IMR-90 (cell line): Measurements from ENCODE around the gene PCMTD2. TPM values are rescaled to one million over a fixed set of nuclear protein-coding genes. Genes with fewer than 3 reads are reported as not detected.

Experiments
- ATAC-seq: fragments of 200-7000 bp; cut with Tn5 transposase; 2 replicates; pipeline ENCODE4 v1.9.1; 2020; ENCODE audit warnings: low read depth, mild to moderate bottlenecking, moderate library complexity
- BruUV-seq: library from RNA; stranded (reverse); fragments of 400-500 nt; replicated peaks from 2 replicates; lab custom pipeline; 2021; lab: Mats Ljungman, UMichigan
- CTCF ChIA-PET: fragments of 300-600 bp; formaldehyde crosslinking; extraction: SDS; loops from one replicate; lab custom pipeline; 2021; ENCODE audit warnings: antibody characterized with exemption; lab: Yijun Ruan, JAX
- POLR2A ChIA-PET: fragments of 300-600 bp; sonication (Branson Sonifier 250); formaldehyde crosslinking; loops from one replicate; lab custom pipeline; 2022; ENCODE audit warnings: antibody characterized with exemption; ENCODE audit not compliant: unreplicated experiment; lab: Charles Lee
- DNase-seq: peaks from one replicate; pipeline ENCODE4 v3.0.0; 2013
- H2AFZ ChIP-seq: replicated peaks from 2 replicates; pipeline ENCODE3; 2013; ENCODE audit warnings: low read length, mild to moderate bottlenecking; ENCODE audit not compliant: poor library complexity
- H2AK5ac ChIP-seq: 2 replicates; pipeline ENCODE4 v1.6.1; 2013; ENCODE audit warnings: low read depth, low read length, inconsistent platforms
- H2AK9ac ChIP-seq: replicated peaks from 2 replicates; pipeline ENCODE3; 2013; ENCODE audit warnings: mild to moderate bottlenecking, low read depth, low read length, moderate library complexity; ENCODE audit not compliant: poor library complexity
- H2BK120ac ChIP-seq: 2 replicates; pipeline ENCODE4 v1.6.1; 2013; ENCODE audit warnings: low read depth, low read length, inconsistent platforms
- H2BK15ac ChIP-seq: 3 replicates; pipeline ENCODE4 v1.6.1; 2013; ENCODE audit warnings: low read depth, low read length, inconsistent platforms
- H2BK20ac ChIP-seq: 2 replicates; pipeline ENCODE4 v1.6.1; 2013; ENCODE audit warnings: low read depth, mild to moderate bottlenecking, inconsistent platforms, low read length, moderate library complexity
- H2BK5ac ChIP-seq: 2 replicates; pipeline ENCODE4 v1.6.1; 2013; ENCODE audit warnings: mild to moderate bottlenecking, low read depth, low read length, inconsistent platforms; ENCODE audit not compliant: poor library complexity, severe bottlenecking
- H3K14ac ChIP-seq: replicated peaks from 2 replicates; pipeline ENCODE4 v1.6.1; 2013; ENCODE audit warnings: low read depth, low read length, inconsistent platforms
- H3K18ac ChIP-seq: 2 replicates; pipeline ENCODE4 v1.6.1; 2013; ENCODE audit warnings: low read depth, low read length, control low read depth
- H3K23ac ChIP-seq: 2 replicates; pipeline ENCODE4 v1.6.1; 2013; ENCODE audit warnings: low read depth, low read length, inconsistent platforms
- H3K27ac ChIP-seq: 2 replicates; pipeline ENCODE4 v1.5.1; 2013; ENCODE audit warnings: mild to moderate bottlenecking, control low read depth, low read length; ENCODE audit not compliant: insufficient read depth
- H3K27me3 ChIP-seq: 2 replicates; pipeline ENCODE4 v1.6.1; 2013; ENCODE audit warnings: low read length; ENCODE audit not compliant: control insufficient read depth, insufficient read depth
- H3K36me3 ChIP-seq: 2 replicates; pipeline ENCODE4 v1.6.1; 2013; ENCODE audit warnings: low read length, mixed read lengths; ENCODE audit not compliant: control insufficient read depth, insufficient read depth
- H3K4ac ChIP-seq: 2 replicates; pipeline ENCODE4 v1.6.1; 2013; ENCODE audit warnings: low read depth, low read length, inconsistent platforms
- H3K4me1 ChIP-seq: 2 replicates; pipeline ENCODE4 v1.6.1; 2013; ENCODE audit warnings: low read length, mixed read lengths; ENCODE audit not compliant: control insufficient read depth, insufficient read depth
- H3K4me2 ChIP-seq: 2 replicates; pipeline ENCODE4 v1.6.1; 2013; ENCODE audit warnings: low read depth, mild to moderate bottlenecking, control low read depth, low read length, moderate library complexity
- H3K4me3 ChIP-seq: 2 replicates; pipeline ENCODE4 v1.5.1; 2013; ENCODE audit warnings: low read depth, mild to moderate bottlenecking, control low read depth, low read length, moderate library complexity; ENCODE audit not compliant: insufficient read depth
- H3K56ac ChIP-seq: 2 replicates; pipeline ENCODE4 v1.6.1; 2013; ENCODE audit warnings: low read length, inconsistent platforms; ENCODE audit not compliant: insufficient read depth; ENCODE audit errors: extremely low read depth
- H3K79me1 ChIP-seq, 2 experiments: 2 replicates each; pipeline ENCODE4 v1.6.1; 2013; ENCODE audit warnings: low read length in 2 of 2, inconsistent platforms in 1 of 2, low read depth in 1 of 2
- H3K9ac ChIP-seq: 2 replicates; pipeline ENCODE4 v1.6.1; 2013; ENCODE audit warnings: low read depth, low read length, control low read depth
- H3K9me1 ChIP-seq: 2 replicates; pipeline ENCODE4 v1.6.1; 2013; ENCODE audit warnings: low read length, inconsistent platforms; ENCODE audit not compliant: insufficient read depth
- H3K9me3 ChIP-seq: 2 replicates; pipeline ENCODE4 v1.6.1; 2013; ENCODE audit warnings: low read length; ENCODE audit not compliant: control insufficient read depth, insufficient read depth
- H4K20me1 ChIP-seq: 2 replicates; pipeline ENCODE4 v1.6.1; 2013; ENCODE audit warnings: low read length, inconsistent platforms; ENCODE audit not compliant: insufficient read depth
- H4K5ac ChIP-seq: 2 replicates; pipeline ENCODE4 v1.6.1; 2013; ENCODE audit warnings: mild to moderate bottlenecking, low read depth, low read length, control low read depth
- H4K8ac ChIP-seq, 2 experiments: 2 replicates each; pipeline ENCODE4 v1.6.1; 2013; ENCODE audit warnings: low read depth in 2 of 2, low read length in 2 of 2, control low read depth in 1 of 2, inconsistent platforms in 1 of 2
- H4K91ac ChIP-seq: 2 replicates; pipeline ENCODE4 v1.6.1; 2013; ENCODE audit warnings: low read depth, low read length, inconsistent platforms; ENCODE audit not compliant: insufficient read depth
- BHLHE40 ChIP-seq: fragments of 150-350 bp; IDR thresholded peaks from 2 replicates; pipeline ENCODE4 v1.6.1; 2016; ENCODE audit warnings: mild to moderate bottlenecking, low read depth, low read length
- CEBPB ChIP-seq: IDR thresholded peaks from 2 replicates; pipeline ENCODE4 v1.6.1; 2012; ENCODE audit warnings: low read depth, low read length, improper control_type of control experiment
- CHD1 ChIP-seq: IDR thresholded peaks from 2 replicates; pipeline ENCODE4 v1.6.1; 2012; ENCODE audit warnings: low read depth, low read length, improper control_type of control experiment
- FOS ChIP-seq: fragments of 150-350 bp; IDR thresholded peaks from 2 replicates; pipeline ENCODE4 v1.6.1; 2016; ENCODE audit warnings: low read depth, low read length
- MAZ ChIP-seq: IDR thresholded peaks from 2 replicates; pipeline ENCODE4 v1.6.1; 2012; ENCODE audit warnings: low read depth, mild to moderate bottlenecking, low read length, improper control_type of control experiment, moderate library complexity, borderline replicate concordance
- MXI1 ChIP-seq: IDR thresholded peaks from 2 replicates; pipeline ENCODE4 v1.6.1; 2012; ENCODE audit warnings: low read depth, mild to moderate bottlenecking, low read length, moderate library complexity, borderline replicate concordance
- POLR2A ChIP-seq: IDR thresholded peaks from 2 replicates; pipeline ENCODE4 v1.6.1; 2012; ENCODE audit warnings: mild to moderate bottlenecking, low read depth, low read length
- RAD21 ChIP-seq: IDR thresholded peaks from 2 replicates; pipeline ENCODE4 v1.6.1; 2012; ENCODE audit warnings: low read length, improper control_type of control experiment
- RCOR1 ChIP-seq: IDR thresholded peaks from 2 replicates; pipeline ENCODE4 v1.6.1; 2012; ENCODE audit warnings: mild to moderate bottlenecking, low read length, improper control_type of control experiment; ENCODE audit not compliant: insufficient replicate concordance
- RFX5 ChIP-seq: IDR thresholded peaks from 2 replicates; pipeline ENCODE4 v1.8.0; 2012; ENCODE audit warnings: low read depth, mild to moderate bottlenecking, low read length, moderate library complexity
- SMC3 ChIP-seq: fragments of 150-350 bp; IDR thresholded peaks from 2 replicates; pipeline ENCODE4 v1.6.1; 2016; ENCODE audit warnings: low read depth, mild to moderate bottlenecking, antibody characterized with exemption, low read length, moderate library complexity
- WGBS, 2 experiments: methylation state at CpG; one replicate each; pipeline versions ENCODE4 v1.1.5 to v1.1.7; 2013; ENCODE audit warnings: missing lambda C conversion rate in 2 of 2; ENCODE audit not compliant: insufficient read length in 1 of 2; ENCODE audit errors: extremely low coverage in 2 of 2; 5-methylcytosine and 5-hydroxymethylcytosine counted together
- dilution Hi-C: fragments of 300-500 bp; cut with HindIII; formaldehyde crosslinking; loops from one replicate; pipeline ENCODE4 v1.14.3; 2018; ENCODE audit warnings: low sequenced_read_pairs; ENCODE audit not compliant: unreplicated experiment
- in situ Hi-C: fragments of 300-500 bp; cut with MboI; formaldehyde crosslinking; loops from 3 replicates; pipeline ENCODE4 v1.14.3; 2019; ENCODE audit warnings: low sequenced_read_pairs, inconsistent platforms, mixed read lengths
- intact Hi-C: fragments of 100-400 bp; cut with micrococcal nuclease; formaldehyde crosslinking; loops from 2 replicates; pipeline ENCODE4 v1.10.0; 2022
- polyA plus RNA-seq, 3 experiments: library from polyadenylated mRNA; depleted of rRNA; stranded (reverse); fragments of >200 nt; gene quantifications; 2 replicates each; pipeline ENCODE4 v1.2.3, GENCODE V29; 2012; ENCODE audit warnings: low replicate concordance in 1 of 3
- total RNA-seq: library from RNA; depleted of rRNA; stranded (reverse); fragments of >200 nt; gene quantifications from 2 replicates; pipeline ENCODE4 v1.2.3, GENCODE V29; 2012
- TF ChIP-seq, protein P1 (sequence below): conservative IDR thresholded peaks from 2 replicates; pipeline ENCODE4 v1.5.1; 2012; ENCODE audit warnings: mild to moderate bottlenecking, low read depth, low read length, improper control_type of control experiment
- TF ChIP-seq, protein P2 (sequence below): fragments of 150-350 bp; IDR thresholded peaks from 2 replicates; pipeline ENCODE4 v1.6.1; 2017; ENCODE audit warnings: mild to moderate bottlenecking, antibody characterized with exemption, low read length, low read depth
- TF ChIP-seq, protein P3 (sequence below): fragments of 150-350 bp; IDR thresholded peaks from 2 replicates; pipeline ENCODE4 v1.6.1; 2016; ENCODE audit warnings: low read depth, mild to moderate bottlenecking, low read length, moderate library complexity, borderline replicate concordance

The PCMTD2 gene
- total and polyA plus RNA-seq, 2 of the 4 experiments (the other 2 are of a cell fraction): 23.6 to 28.3 TPM

- H4K8ac ChIP-seq: no peak overlapping the region
- no peak for DNase-seq
- H3K4me2 ChIP-seq: no peak overlapping the region
- ChIA-PET POLR2A (no interaction called here), CTCF (no interaction called here)
- H3K4ac ChIP-seq: no peak overlapping the region
- in situ Hi-C loops (no loop called here), intact Hi-C loops (no loop called here), dilution Hi-C loops (no loop called here)
- H3K27me3 ChIP-seq: peaks cover 9% of the 10 kb centered on the region; the same call in 1 of the 2 replicates
- no peak overlapping the region for H2AK9ac ChIP-seq
- no peaks in the 10 kb centered on the region for H4K20me1 ChIP-seq
- no peak overlapping the region for H4K91ac ChIP-seq
- no peak overlapping the region for H3K9ac ChIP-seq
- no peaks in the 10 kb centered on the region for H3K79me1 ChIP-seq
- no CpG with 5 or more reads among the region's 5 CpGs for WGBS, 2 experiments
- H2AFZ ChIP-seq: no peak overlapping the region
- H3K36me3 ChIP-seq: no peaks in the 10 kb centered on the region
- no peak overlapping the region for H2BK5ac ChIP-seq
- no peak overlapping the region for H3K4me3 ChIP-seq
- H2AK5ac ChIP-seq: no peak overlapping the region
- BruUV-seq: no TSS peak
- H3K14ac ChIP-seq: no peak overlapping the region
- no peaks in the 10 kb centered on the region for H3K4me1 ChIP-seq
- no peak overlapping the region for H3K27ac ChIP-seq
- TF ChIP-seq CHD1: no peak
- TF ChIP-seq RAD21: no peak
- TF ChIP-seq FOS: no peak
- TF ChIP-seq MXI1: no peak
- no peak for TF ChIP-seq CEBPB
- no peak for TF ChIP-seq RCOR1
- TF ChIP-seq, protein P1, sequence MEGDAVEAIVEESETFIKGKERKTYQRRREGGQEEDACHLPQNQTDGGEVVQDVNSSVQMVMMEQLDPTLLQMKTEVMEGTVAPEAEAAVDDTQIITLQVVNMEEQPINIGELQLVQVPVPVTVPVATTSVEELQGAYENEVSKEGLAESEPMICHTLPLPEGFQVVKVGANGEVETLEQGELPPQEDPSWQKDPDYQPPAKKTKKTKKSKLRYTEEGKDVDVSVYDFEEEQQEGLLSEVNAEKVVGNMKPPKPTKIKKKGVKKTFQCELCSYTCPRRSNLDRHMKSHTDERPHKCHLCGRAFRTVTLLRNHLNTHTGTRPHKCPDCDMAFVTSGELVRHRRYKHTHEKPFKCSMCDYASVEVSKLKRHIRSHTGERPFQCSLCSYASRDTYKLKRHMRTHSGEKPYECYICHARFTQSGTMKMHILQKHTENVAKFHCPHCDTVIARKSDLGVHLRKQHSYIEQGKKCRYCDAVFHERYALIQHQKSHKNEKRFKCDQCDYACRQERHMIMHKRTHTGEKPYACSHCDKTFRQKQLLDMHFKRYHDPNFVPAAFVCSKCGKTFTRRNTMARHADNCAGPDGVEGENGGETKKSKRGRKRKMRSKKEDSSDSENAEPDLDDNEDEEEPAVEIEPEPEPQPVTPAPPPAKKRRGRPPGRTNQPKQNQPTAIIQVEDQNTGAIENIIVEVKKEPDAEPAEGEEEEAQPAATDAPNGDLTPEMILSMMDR: no peak
- TF ChIP-seq MAZ: no peak
- TF ChIP-seq, protein P2, sequence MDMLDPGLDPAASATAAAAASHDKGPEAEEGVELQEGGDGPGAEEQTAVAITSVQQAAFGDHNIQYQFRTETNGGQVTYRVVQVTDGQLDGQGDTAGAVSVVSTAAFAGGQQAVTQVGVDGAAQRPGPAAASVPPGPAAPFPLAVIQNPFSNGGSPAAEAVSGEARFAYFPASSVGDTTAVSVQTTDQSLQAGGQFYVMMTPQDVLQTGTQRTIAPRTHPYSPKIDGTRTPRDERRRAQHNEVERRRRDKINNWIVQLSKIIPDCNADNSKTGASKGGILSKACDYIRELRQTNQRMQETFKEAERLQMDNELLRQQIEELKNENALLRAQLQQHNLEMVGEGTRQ: no peak
- TF ChIP-seq, protein P3, sequence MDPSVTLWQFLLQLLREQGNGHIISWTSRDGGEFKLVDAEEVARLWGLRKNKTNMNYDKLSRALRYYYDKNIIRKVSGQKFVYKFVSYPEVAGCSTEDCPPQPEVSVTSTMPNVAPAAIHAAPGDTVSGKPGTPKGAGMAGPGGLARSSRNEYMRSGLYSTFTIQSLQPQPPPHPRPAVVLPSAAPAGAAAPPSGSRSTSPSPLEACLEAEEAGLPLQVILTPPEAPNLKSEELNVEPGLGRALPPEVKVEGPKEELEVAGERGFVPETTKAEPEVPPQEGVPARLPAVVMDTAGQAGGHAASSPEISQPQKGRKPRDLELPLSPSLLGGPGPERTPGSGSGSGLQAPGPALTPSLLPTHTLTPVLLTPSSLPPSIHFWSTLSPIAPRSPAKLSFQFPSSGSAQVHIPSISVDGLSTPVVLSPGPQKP: no peak
- TF ChIP-seq SMC3: no peak
- no peak for TF ChIP-seq RFX5
- no peak for TF ChIP-seq POLR2A
- no peak for TF ChIP-seq BHLHE40
- H3K56ac ChIP-seq: no peak overlapping the region
- no peak for ATAC-seq
- H2BK20ac ChIP-seq: no peak overlapping the region
- H3K18ac ChIP-seq: no peak overlapping the region
- H2BK15ac ChIP-seq: no peak overlapping the region
- no peak overlapping the region for H2BK120ac ChIP-seq
- no peak overlapping the region for H3K23ac ChIP-seq
- H4K5ac ChIP-seq: no peak overlapping the region
- H3K9me1 ChIP-seq: no peaks in the 10 kb centered on the region
- no peaks in the 10 kb centered on the region for H3K9me3 ChIP-seq
Observed at GRCh38 chr20:64233725-64234124, 21.8 kb upstream of the PCMTD2 start.
